Measurements from ENCODE around the gene ARAP2. TPM values are rescaled to one million over a fixed set of nuclear protein-coding genes. Genes with fewer than 3 reads are reported as not detected.

The ARAP2 gene
- total RNA-seq, 1 experiment from 2014 or later = 5.5 TPM

- TF ChIP-seq SIN3A (IDR thresholded peaks at IDR 0.05; ENCODE audit: borderline replicate concordance, insufficient read depth, low read depth, low read length) = no peak
- no peak for TF ChIP-seq REST (IDR thresholded peaks at IDR 0.05; ENCODE audit: insufficient read depth in 1 of 2, low read depth in 2 of 2, low read length in 1 of 2)
- no peak for TF ChIP-seq TCF7L2 (IDR thresholded peaks at IDR 0.05; ENCODE audit: low read depth, low read length)
- TF ChIP-seq POLR2AphosphoS5 (IDR thresholded peaks at IDR 0.05; ENCODE audit: low read depth, low read length) = no peak
- TF ChIP-seq CTCF (IDR thresholded peaks at IDR 0.05) = no peak
- ChIA-PET CTCF (no interaction called here), POLR2A (no interaction called here)
- Histone ChIP-seq H3K4me1 (ENCODE audit: control insufficient read depth, insufficient read depth, low read length) (no peaks in the 10 kb centered on the region), H3K27ac (ENCODE audit: low read length) (no peak overlapping the region), H3K4me3 (ENCODE audit: low read depth in 2 of 2, low read length in 2 of 2) (no peak overlapping the region), H3K9me3 (ENCODE audit: control insufficient read depth, insufficient read depth, low read depth, low read length) (no peaks in the 10 kb centered on the region), H3K36me3 (ENCODE audit: control insufficient read depth, insufficient read depth, low read length) (no peaks in the 10 kb centered on the region), H3K27me3 (ENCODE audit: control insufficient read depth, insufficient read depth, low read length) (no peaks in the 10 kb centered on the region)
- intact Hi-C loops (cut with micrococcal nuclease; ENCODE audit: unreplicated experiment) (no loop called here), in situ Hi-C loops (cut with HindIII; ENCODE audit: low pct_unique_long_range_greater_than_20kb, low sequenced_read_pairs) (no loop called here)
- ATAC-seq (no peak), DNase-seq (ENCODE audit: low read depth, low spot score) (no peak)
- no TSS peak for BruUV-seq (replicated peaks)
Observed at GRCh38 chr4:36091997-36092396, 152.3 kb downstream of the ARAP2 start.

GRCh38 chr4:36088542-36088941 is 155.8 kb downstream of the ARAP2 start:
- H3K36me3 ChIP-seq (ENCODE audit: control insufficient read depth, insufficient read depth, low read length) = no peaks in the 10 kb centered on the region
- H3K27me3 ChIP-seq (ENCODE audit: control insufficient read depth, insufficient read depth, low read length) = no peaks in the 10 kb centered on the region
- H3K27ac ChIP-seq (ENCODE audit: low read length) = no peak overlapping the region
- POLR2A ChIA-PET = no interaction called here
- no peak overlapping the region for H3K4me3 ChIP-seq (ENCODE audit: low read depth in 2 of 2, low read length in 2 of 2)
- no peak for TF ChIP-seq SIN3A (IDR thresholded peaks at IDR 0.05; ENCODE audit: borderline replicate concordance, insufficient read depth, low read depth, low read length)
- DNase-seq (ENCODE audit: low read depth, low spot score) (no peak), ATAC-seq (no peak)
- CTCF ChIA-PET = no interaction called here
- intact Hi-C loops (cut with micrococcal nuclease; ENCODE audit: unreplicated experiment) (no loop called here), in situ Hi-C loops (cut with HindIII; ENCODE audit: low pct_unique_long_range_greater_than_20kb, low sequenced_read_pairs) (no loop called here)
- no peaks in the 10 kb centered on the region for H3K4me1 ChIP-seq (ENCODE audit: control insufficient read depth, insufficient read depth, low read length)
- H3K9me3 ChIP-seq (ENCODE audit: control insufficient read depth, insufficient read depth, low read depth, low read length) = no peaks in the 10 kb centered on the region
- BruUV-seq (replicated peaks) = no TSS peak

- Histone ChIP-seq H3K27me3 (ENCODE audit: control insufficient read depth, insufficient read depth, low read length) (no peaks in the 10 kb centered on the region), H3K27ac (ENCODE audit: low read length) (no peak overlapping the region), H3K36me3 (ENCODE audit: control insufficient read depth, insufficient read depth, low read length) (no peaks in the 10 kb centered on the region), H3K4me1 (ENCODE audit: control insufficient read depth, insufficient read depth, low read length) (no peaks in the 10 kb centered on the region), H3K4me3 (ENCODE audit: low read depth in 2 of 2, low read length in 2 of 2) (no peak overlapping the region), H3K9me3 (ENCODE audit: control insufficient read depth, insufficient read depth, low read depth, low read length) (no peaks in the 10 kb centered on the region)
- ChIA-PET POLR2A (no interaction called here), CTCF (no interaction called here)
- intact Hi-C loops (cut with micrococcal nuclease; ENCODE audit: unreplicated experiment) (no loop called here), in situ Hi-C loops (cut with HindIII; ENCODE audit: low pct_unique_long_range_greater_than_20kb, low sequenced_read_pairs) (no loop called here)
- DNase-seq (ENCODE audit: low read depth, low spot score) (no peak), ATAC-seq (no peak)
- no peak for TF ChIP-seq CTCF (IDR thresholded peaks at IDR 0.05)
- TF ChIP-seq TCF7L2 (IDR thresholded peaks at IDR 0.05; ENCODE audit: low read depth, low read length) = no peak
- TF ChIP-seq SIN3A (IDR thresholded peaks at IDR 0.05; ENCODE audit: borderline replicate concordance, insufficient read depth, low read depth, low read length) = no peak
- no peak for TF ChIP-seq POLR2AphosphoS5 (IDR thresholded peaks at IDR 0.05; ENCODE audit: low read depth, low read length)
- no peak for TF ChIP-seq REST (IDR thresholded peaks at IDR 0.05; ENCODE audit: insufficient read depth in 1 of 2, low read depth in 2 of 2, low read length in 1 of 2)
- BruUV-seq (replicated peaks) = no TSS peak
Observed at GRCh38 chr4:36086261-36086786, 158.0 kb downstream of the ARAP2 start.

Measured in Panc1 (cell line).